ENCODE results near the gene MKRN3. TPM values are rescaled to one million over a fixed set of nuclear protein-coding genes. Genes with fewer than 3 reads are reported as not detected.
"Not testable (repeated sequence)": the region's sequence is repeated elsewhere in the genome, so short reads cannot be mapped to it uniquely, and the experiment has no call there.

MKRN3 gene
- total and polyA plus RNA-seq, 2 donors = 1.3 to 2.3 TPM

DNA sequence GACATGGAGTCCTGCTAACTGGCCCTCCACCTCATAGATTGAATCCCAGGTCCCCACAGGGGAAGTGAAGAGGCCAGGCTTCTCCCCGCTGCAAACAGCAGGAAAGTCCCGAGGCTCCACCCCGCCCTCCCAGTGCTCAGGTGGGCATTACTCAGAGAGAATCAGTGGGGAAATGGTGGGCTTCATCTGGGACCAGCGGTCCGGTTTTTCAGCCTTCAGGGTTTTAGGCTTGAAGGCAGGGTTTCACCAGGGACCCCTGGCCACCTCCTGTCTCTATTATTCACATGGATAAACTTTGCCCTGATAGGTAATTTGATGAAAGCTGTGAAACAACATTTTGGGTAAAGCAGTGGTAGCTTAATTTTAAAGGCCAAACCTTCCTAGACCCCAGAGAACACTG is 31.3 kb downstream of the MKRN3 start:
- DNase-seq (ENCODE audit: low read depth in 6 of 9, low spot score in 9 of 9) = no peak
- no peaks in the 10 kb centered on the region for H3K4me1 ChIP-seq (ENCODE audit: control insufficient read depth in 2 of 2, insufficient read depth in 2 of 2, low read length in 2 of 2)
- no peaks in the 10 kb centered on the region for H3K36me3 ChIP-seq (ENCODE audit: control insufficient read depth in 2 of 2, insufficient read depth in 2 of 2, low read length in 1 of 2)
- no peaks in the 10 kb centered on the region for H3K27me3 ChIP-seq (ENCODE audit: control insufficient read depth in 2 of 2, insufficient read depth in 1 of 2, low read length in 1 of 2)
- H3K4me3 ChIP-seq (ENCODE audit: low read length in 2 of 2) = no peak overlapping the region
- H3K27ac ChIP-seq (ENCODE audit: low read depth in 1 of 2, low read length in 1 of 2) = no peak overlapping the region
- WGBS = 90% methylated on average over 5 of the region's 5 CpGs
- H3K9me3 ChIP-seq (ENCODE audit: control insufficient read depth in 2 of 2, insufficient read depth in 1 of 2, low read length in 1 of 2) = no peaks in the 10 kb centered on the region

DNA sequence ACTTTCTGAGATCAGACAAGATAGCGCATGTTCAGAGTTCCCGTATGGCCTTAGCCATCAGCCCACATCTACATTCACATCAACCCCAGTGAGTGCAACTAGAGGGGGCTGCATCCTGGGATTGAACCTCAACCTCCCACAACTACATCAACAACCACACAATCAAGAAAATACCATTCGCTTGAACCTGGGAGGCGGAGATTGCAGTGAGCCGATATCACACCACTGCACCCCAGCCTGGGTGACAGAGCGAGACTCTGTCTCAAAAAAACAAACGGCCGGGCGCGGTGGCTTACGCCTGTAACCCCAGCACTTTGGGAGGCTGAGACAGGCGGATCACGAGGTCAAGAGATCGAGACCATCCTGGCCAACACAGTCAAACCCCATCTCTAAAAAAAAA is 31.8 kb downstream of the MKRN3 start:
- not testable (repeated sequence) for H3K9me3 ChIP-seq (ENCODE audit: control insufficient read depth in 2 of 2, insufficient read depth in 1 of 2, low read length in 1 of 2); DNase-seq (ENCODE audit: low read depth in 6 of 9, low spot score in 9 of 9)

DNA sequence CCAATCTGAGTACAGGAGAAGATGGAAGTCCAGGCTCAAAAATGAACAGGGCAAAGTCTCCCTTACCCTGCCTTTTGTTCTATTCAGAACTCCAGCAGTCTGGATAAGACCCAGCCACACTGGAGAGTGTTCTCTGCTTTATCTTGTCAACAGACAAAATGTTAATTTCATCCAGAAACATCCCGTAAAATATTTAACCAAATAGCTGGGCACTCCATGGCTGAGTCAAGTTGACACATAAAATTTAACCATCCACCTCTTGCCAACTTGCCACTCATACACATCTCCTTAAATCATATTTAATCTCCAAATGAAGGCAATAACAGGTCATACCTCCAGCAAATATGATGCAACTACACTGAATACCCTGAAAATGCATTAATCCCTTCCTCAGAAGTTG is 33.6 kb downstream of the MKRN3 start:
- Histone ChIP-seq H3K27ac (ENCODE audit: low read depth in 1 of 2, low read length in 1 of 2) (no peak overlapping the region), H3K27me3 (ENCODE audit: control insufficient read depth in 2 of 2, insufficient read depth in 1 of 2, low read length in 1 of 2) (no peaks in the 10 kb centered on the region), H3K9me3 (ENCODE audit: control insufficient read depth in 2 of 2, insufficient read depth in 1 of 2, low read length in 1 of 2) (peaks cover 0 to 2% of the 10 kb centered on the region in 2 donors), H3K36me3 (ENCODE audit: control insufficient read depth in 2 of 2, insufficient read depth in 2 of 2, low read length in 1 of 2) (no peaks in the 10 kb centered on the region), H3K4me1 (ENCODE audit: control insufficient read depth in 2 of 2, insufficient read depth in 2 of 2, low read length in 2 of 2) (no peaks in the 10 kb centered on the region), H3K4me3 (ENCODE audit: low read length in 2 of 2) (no peak overlapping the region)
- no peak for DNase-seq (ENCODE audit: low read depth in 6 of 9, low spot score in 9 of 9)
- 95% methylated on average over 1 of the region's 1 CpG for WGBS

More for the DNA sequence above, 31.8 kb downstream of the MKRN3 start:
- H3K27me3 ChIP-seq (ENCODE audit: control insufficient read depth in 2 of 2, insufficient read depth in 1 of 2, low read length in 1 of 2); H3K4me1 ChIP-seq (ENCODE audit: control insufficient read depth in 2 of 2, insufficient read depth in 2 of 2, low read length in 2 of 2); H3K27ac ChIP-seq (ENCODE audit: low read depth in 1 of 2, low read length in 1 of 2); H3K4me3 ChIP-seq (ENCODE audit: low read length in 2 of 2); H3K36me3 ChIP-seq (ENCODE audit: control insufficient read depth in 2 of 2, insufficient read depth in 2 of 2, low read length in 1 of 2): not testable (repeated sequence)
- WGBS = 91% methylated on average over 14 of the region's 14 CpGs

DNA sequence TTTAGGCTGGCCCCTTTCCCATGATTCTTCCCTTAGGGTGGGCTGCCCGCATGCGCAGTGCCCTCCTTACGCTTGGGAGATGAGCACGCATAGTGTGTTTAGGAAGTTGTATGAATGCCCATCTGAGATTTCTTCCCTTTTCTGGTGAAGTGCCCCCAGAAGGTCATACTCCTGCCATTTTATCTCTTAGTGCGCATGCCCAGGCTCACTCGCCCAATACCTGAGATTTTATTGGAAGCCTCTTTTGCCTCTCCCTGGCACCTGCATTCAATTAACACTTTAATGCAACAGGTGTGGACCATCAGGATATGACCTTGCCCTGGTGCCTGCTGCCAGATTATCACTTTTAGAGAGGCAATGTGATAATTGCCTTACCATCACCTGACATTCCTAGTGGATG is 36.6 kb downstream of the MKRN3 start:
- Histone ChIP-seq H3K36me3 (ENCODE audit: control insufficient read depth in 2 of 2, insufficient read depth in 2 of 2, low read length in 1 of 2) (no peaks in the 10 kb centered on the region), H3K4me1 (ENCODE audit: control insufficient read depth in 2 of 2, insufficient read depth in 2 of 2, low read length in 2 of 2) (no peaks in the 10 kb centered on the region), H3K27me3 (ENCODE audit: control insufficient read depth in 2 of 2, insufficient read depth in 1 of 2, low read length in 1 of 2) (no peaks in the 10 kb centered on the region), H3K27ac (ENCODE audit: low read depth in 1 of 2, low read length in 1 of 2) (no peak overlapping the region), H3K9me3 (ENCODE audit: control insufficient read depth in 2 of 2, insufficient read depth in 1 of 2, low read length in 1 of 2) (peaks cover 0 to 2% of the 10 kb centered on the region in 2 donors), H3K4me3 (ENCODE audit: low read length in 2 of 2) (no peak overlapping the region)
- 95% methylated on average over 6 of the region's 6 CpGs for WGBS
- no peak for DNase-seq (ENCODE audit: low read depth in 6 of 9, low spot score in 9 of 9)

DNA sequence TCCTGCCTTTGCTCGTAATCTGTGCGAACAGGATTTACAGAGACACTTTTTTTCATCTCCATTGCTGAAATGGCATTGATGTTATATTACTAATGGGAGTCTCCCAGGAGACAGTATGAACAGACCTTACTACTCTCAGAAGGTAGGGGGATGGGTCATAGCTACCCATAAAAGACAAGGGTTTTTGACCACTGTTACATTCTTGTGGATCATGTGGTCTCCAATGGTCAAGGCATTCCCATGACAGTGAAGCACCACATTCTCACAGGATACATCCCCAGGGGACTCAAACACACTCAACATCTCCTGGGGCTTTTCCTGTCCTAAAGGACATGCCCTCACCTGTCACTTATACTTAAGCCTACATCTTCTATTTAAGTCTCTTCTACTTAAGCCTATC is 40.8 kb downstream of the MKRN3 start:
- WGBS = 90% methylated on average over 2 of the region's 2 CpGs
- no peaks in the 10 kb centered on the region for H3K4me1 ChIP-seq (ENCODE audit: control insufficient read depth in 2 of 2, insufficient read depth in 2 of 2, low read length in 2 of 2)
- H3K27ac ChIP-seq (ENCODE audit: low read depth in 1 of 2, low read length in 1 of 2) = no peak overlapping the region
- H3K9me3 ChIP-seq (ENCODE audit: control insufficient read depth in 2 of 2, insufficient read depth in 1 of 2, low read length in 1 of 2) = peaks cover 0 to 2% of the 10 kb centered on the region in 2 donors
- no peak for DNase-seq (ENCODE audit: low read depth in 6 of 9, low spot score in 9 of 9)
- no peak overlapping the region for H3K4me3 ChIP-seq (ENCODE audit: low read length in 2 of 2)
- no peaks in the 10 kb centered on the region for H3K36me3 ChIP-seq (ENCODE audit: control insufficient read depth in 2 of 2, insufficient read depth in 2 of 2, low read length in 1 of 2)
- no peaks in the 10 kb centered on the region for H3K27me3 ChIP-seq (ENCODE audit: control insufficient read depth in 2 of 2, insufficient read depth in 1 of 2, low read length in 1 of 2)

DNA sequence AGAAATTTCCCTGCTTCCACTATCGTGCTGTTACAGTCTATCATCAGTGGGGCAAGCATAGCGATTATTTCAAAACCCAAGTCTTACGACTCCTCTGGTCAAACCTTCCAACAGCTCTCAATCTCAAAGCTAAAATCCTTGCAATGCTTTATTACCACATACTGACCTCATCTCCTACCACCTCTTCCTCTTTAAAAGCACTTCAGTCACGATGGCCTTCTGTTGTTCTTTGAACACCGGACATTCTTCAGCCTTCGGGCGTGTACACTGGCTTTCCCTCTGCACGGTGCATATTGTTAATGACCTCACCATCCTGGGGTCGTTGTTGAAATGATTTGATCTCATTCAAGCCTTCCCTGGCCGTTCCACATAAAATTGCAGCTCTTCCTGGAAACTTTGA is 51.1 kb downstream of the MKRN3 start:
- H3K9me3 ChIP-seq (ENCODE audit: control insufficient read depth in 2 of 2, insufficient read depth in 1 of 2, low read length in 1 of 2) = no peaks in the 10 kb centered on the region
- no peak overlapping the region for H3K27ac ChIP-seq (ENCODE audit: low read depth in 1 of 2, low read length in 1 of 2)
- 65% methylated on average over 10 of the region's 10 CpGs for whole genome bisulfite sequencing
- H3K27me3 ChIP-seq (ENCODE audit: control insufficient read depth in 2 of 2, insufficient read depth in 1 of 2, low read length in 1 of 2) = no peaks in the 10 kb centered on the region
- H3K4me1 ChIP-seq (ENCODE audit: control insufficient read depth in 2 of 2, insufficient read depth in 2 of 2, low read length in 2 of 2) = no peaks in the 10 kb centered on the region
- no peak overlapping the region for H3K4me3 ChIP-seq (ENCODE audit: low read length in 2 of 2)
- H3K36me3 ChIP-seq (ENCODE audit: control insufficient read depth in 2 of 2, insufficient read depth in 2 of 2, low read length in 1 of 2) = no peaks in the 10 kb centered on the region
- DNase-seq (ENCODE audit: low read depth in 6 of 9, low spot score in 9 of 9) = no peak

Other genes starting within 250 kb of the MKRN3 start
- gene GOLGA6L26, start 231.5 kb upstream of the MKRN3 start, total RNA-seq = not detected
- gene GOLGA6L26, start 231.5 kb upstream of the MKRN3 start, polyA plus RNA-seq = not detected
- 0.05 TPM for gene GOLGA8S, start 210.9 kb upstream of the MKRN3 start, total RNA-seq
- 0.23 TPM for gene GOLGA8S, start 210.9 kb upstream of the MKRN3 start, polyA plus RNA-seq
- not detected for gene GOLGA6L2, start 118.4 kb upstream of the MKRN3 start, total RNA-seq
- gene GOLGA6L2, start 118.4 kb upstream of the MKRN3 start, polyA plus RNA-seq = 0.09 TPM
- 0.19 TPM for gene MAGEL2, start 82.2 kb downstream of the MKRN3 start, total RNA-seq
- gene MAGEL2, start 82.2 kb downstream of the MKRN3 start, polyA plus RNA-seq = 0.07 TPM
- gene NDN, start 121.6 kb downstream of the MKRN3 start, total RNA-seq = 26.5 TPM
- 21.5 TPM for gene NDN, start 121.6 kb downstream of the MKRN3 start, polyA plus RNA-seq